HL-60 (cell line): Measurements from ENCODE around the gene FASTKD2.
"Not testable (repeated sequence)": the region's sequence is repeated elsewhere in the genome, so short reads cannot be mapped to it uniquely, and the experiment has no call there.

Experiments used
- DNase-seq, 2 experiments: peaks; one replicate each; pipeline ENCODE4 v3.0.0-alpha.2; 2010 to 2020; ENCODE audit warnings: low read depth in 1 of 2, low spot score in 1 of 2
- H3K27ac ChIP-seq: fragments of 250-450 bp; sonication (Bioruptor Pico); replicated peaks from 2 replicates; pipeline ENCODE4 v1.5.1; 2020; ENCODE audit warnings: mild to moderate bottlenecking, moderate library complexity
- H3K27me3 ChIP-seq: fragments of 250-450 bp; sonication (Bioruptor Pico); 2 replicates; pipeline ENCODE4 v1.5.1; 2021; ENCODE audit warnings: mild to moderate bottlenecking, moderate library complexity; ENCODE audit not compliant: insufficient read depth, poor library complexity, severe bottlenecking
- H3K4me3 ChIP-seq: replicated peaks from 2 replicates; pipeline ENCODE4 v1.5.1; 2011; ENCODE audit warnings: mild to moderate bottlenecking, control low read depth, low read length; ENCODE audit not compliant: insufficient read depth
- CTCF ChIP-seq: IDR thresholded peaks from one replicate; pipeline ENCODE4 v1.5.1; 2011; ENCODE audit warnings: low read length, control low read depth, inconsistent platforms; ENCODE audit not compliant: insufficient read depth
- GABPA ChIP-seq: IDR thresholded peaks from 2 replicates; pipeline ENCODE4 v1.6.1; 2012; ENCODE audit warnings: low read depth
- POLR2AphosphoS5 ChIP-seq: IDR thresholded peaks from 2 replicates; pipeline ENCODE4 v1.6.1; 2012; ENCODE audit warnings: low read depth
- REST ChIP-seq: IDR thresholded peaks from 2 replicates; pipeline ENCODE4 v1.6.1; 2012; ENCODE audit warnings: low read depth; ENCODE audit not compliant: insufficient replicate concordance
- SPI1 ChIP-seq: IDR thresholded peaks from 2 replicates; pipeline ENCODE4 v1.6.1; 2012; ENCODE audit warnings: low read depth, mild to moderate bottlenecking, borderline replicate concordance

Gene FASTKD2

GRCh38 chr2:206802654-206803514, 37.5 kb downstream of the FASTKD2 start:
- H3K4me3 ChIP-seq: no peak overlapping the region
- no peak overlapping the region for H3K27ac ChIP-seq
- TF ChIP-seq REST (no peak), POLR2AphosphoS5 (no peak), SPI1 (no peak), GABPA (no peak), CTCF (no peak)
- no peak for DNase-seq
- H3K27me3 ChIP-seq: no peaks in the 10 kb centered on the region

GRCh38 chr2:206804326-206804725, 38.9 kb downstream of the FASTKD2 start:
- Histone ChIP-seq H3K27ac (no peak overlapping the region), H3K27me3 (no peaks in the 10 kb centered on the region), H3K4me3 (no peak overlapping the region)
- no peak for DNase-seq
- TF ChIP-seq SPI1 (no peak), POLR2AphosphoS5 (no peak), GABPA (no peak), REST (no peak), CTCF (no peak)

- H3K27me3 ChIP-seq: no peaks in the 10 kb centered on the region
- H3K4me3 ChIP-seq: no peak overlapping the region
- DNase-seq: no peak
- H3K27ac ChIP-seq: no peak overlapping the region
- TF ChIP-seq POLR2AphosphoS5: no peak
- no peak for TF ChIP-seq REST
- no peak for TF ChIP-seq CTCF
- TF ChIP-seq GABPA: no peak
- TF ChIP-seq SPI1: no peak
Observed at GRCh38 chr2:206805887-206806607, 40.6 kb downstream of the FASTKD2 start.

GRCh38 chr2:206807624-206808023, 42.2 kb downstream of the FASTKD2 start:
- not testable (repeated sequence) for H3K4me3 ChIP-seq, DNase-seq, H3K27ac ChIP-seq, H3K27me3 ChIP-seq

GRCh38 chr2:206812471-206812870, 47.1 kb downstream of the FASTKD2 start:
- H3K27me3 ChIP-seq, DNase-seq, H3K4me3 ChIP-seq, H3K27ac ChIP-seq: not testable (repeated sequence)
